ENCODE measurements around the gene PNP. TPM values are rescaled to one million over a fixed set of nuclear protein-coding genes. Genes with fewer than 3 reads are reported as not detected.

The PNP gene
- total and polyA plus RNA-seq, 8 donors, result 6.2 to 24.0 (median 9.2) TPM

- ATAC-seq (peak; percentile 7 to 39 (median 14)), FAIRE-seq (no peak)
- intact Hi-C loops (cut with DNase I), result no loop called here
These were observed 8.6 kb upstream of the PNP start for GRCh38 chr14:20460458-20461224.

GRCh38 chr14:20461225-20462141, 7.7 kb upstream of the PNP start, which contains the start of gene PIP4P1:
Gene PIP4P1 (minus strand): TSS chr14:20461434. CDS start chr14:20461325, 109 bp downstream.
- intact Hi-C loops (cut with DNase I), result no loop called here
- Histone ChIP-seq H3K4me1 (peaks cover 10 to 21% (median 16%) of the 10 kb centered on the region in 3 donors), H3K9me3 (no peaks in the 10 kb centered on the region), H3K36me3 (peaks cover 3 to 28% (median 23%) of the 10 kb centered on the region in 3 donors), H3K4me3 (peak within 1 kb of the TSS; percentile 77 to 96 (median 88)), H3K27me3 (no peaks in the 10 kb centered on the region), H3K27ac (peak within 1 kb of the TSS; percentile 81 to 91 (median 91))
- FAIRE-seq, result peak; percentile 98
- 0% methylated on average over 51 to 67 of the region's 67 CpGs for WGBS, 2 donors
- no peak for TF ChIP-seq CTCF (IDR thresholded peaks at IDR 0.05)
- ATAC-seq, result peak; percentile 93 to 97 (median 94)
- DNase-seq, result peak; percentile 97 to 99 (median 98)

More at GRCh38 chr14:20460458-20461224, 8.6 kb upstream of the PNP start:
- DNase-seq, result peak in 5 of 6 donors; percentile 36 to 83 (median 61)
- Histone ChIP-seq H3K27me3 (no peaks in the 10 kb centered on the region), H3K4me1 (peaks cover 14 to 28% (median 21%) of the 10 kb centered on the region in 3 donors), H3K4me3 (peak overlapping the region; percentile 77 to 96 (median 88)), H3K36me3 (peaks cover 3 to 32% (median 23%) of the 10 kb centered on the region in 3 donors), H3K27ac (peak overlapping the region; percentile 81 to 91 (median 91)), H3K9me3 (no peaks in the 10 kb centered on the region)
- WGBS, 2 donors, result 3 to 4% methylated on average over 31 to 32 of the region's 32 CpGs
- TF ChIP-seq CTCF (IDR thresholded peaks at IDR 0.05), result no peak

- Histone ChIP-seq H3K27me3 (no peaks in the 10 kb centered on the region), H3K4me3 (peak overlapping the region; percentile 46 to 88 (median 58)), H3K4me1 (peaks cover 0 to 4% (median 0%) of the 10 kb centered on the region in 3 donors), H3K36me3 (no peaks in the 10 kb centered on the region), H3K27ac (peak overlapping the region; percentile 76 to 92 (median 87)), H3K9me3 (no peaks in the 10 kb centered on the region)
- intact Hi-C loops (cut with DNase I), result no loop called here
- peak in 2 of 6 donors; percentile 33 to 38 for DNase-seq
- ATAC-seq, result peak in 1 of 4 donors; percentile 6
- TF ChIP-seq CTCF (IDR thresholded peaks at IDR 0.05), result no peak
- 21 to 24% methylated on average over 16 of the region's 16 CpGs for WGBS, 2 donors
- no peak for FAIRE-seq
These were observed 403 bp upstream of the PNP start for GRCh38 chr14:20468764-20469241.

GRCh38 chr14:20469890-20470602, 840 bp downstream of the PNP start:
- TF ChIP-seq CTCF (IDR thresholded peaks at IDR 0.05), result no peak
- peak in 2 of 6 donors; percentile 38 for DNase-seq
- no peak for FAIRE-seq
- ATAC-seq, result peak; percentile 56 to 79 (median 59)
- H3K36me3 ChIP-seq, result no peaks in the 10 kb centered on the region
- 0 to 1% methylated on average over 12 of the region's 12 CpGs for WGBS, 2 donors
- H3K27ac ChIP-seq, result peak overlapping the region; percentile 76 to 92 (median 87)
- peak overlapping the region; percentile 46 to 88 (median 58) for H3K4me3 ChIP-seq
- intact Hi-C loops (cut with DNase I), result no loop called here
- no peaks in the 10 kb centered on the region for H3K27me3 ChIP-seq
- H3K9me3 ChIP-seq, result no peaks in the 10 kb centered on the region
- H3K4me1 ChIP-seq, result peaks cover 0 to 4% (median 0%) of the 10 kb centered on the region in 3 donors
